Renal cortex interstitium (tissue), 11 donors: Measurements from ENCODE around the gene SHC4. TPM values are rescaled to one million over a fixed set of nuclear protein-coding genes. Genes with fewer than 3 reads are reported as not detected.
"Not testable (repeated sequence)": the region's sequence is repeated elsewhere in the genome, so short reads cannot be mapped to it uniquely, and the experiment has no call there.

Experiments used
- DNase-seq, 11 donors: peaks; one replicate each; pipeline ENCODE4 v3.0.0-alpha.2; 2013; ENCODE audit warnings: low read depth in 9 of 11, low spot score in 4 of 11; ENCODE audit errors: extremely low read depth in 1 of 11
- polyA plus RNA-seq, 3 donors: library from polyadenylated mRNA; unstranded; fragments of 120-200 nt; gene quantifications; one replicate each; pipeline ENCODE4 v1.2.1, GENCODE V29; 2013; ENCODE audit not compliant: insufficient read length in 3 of 3

SHC4 gene
- polyA plus RNA-seq, 3 donors = 2.3 to 2.8 (median 2.5) TPM

DNA sequence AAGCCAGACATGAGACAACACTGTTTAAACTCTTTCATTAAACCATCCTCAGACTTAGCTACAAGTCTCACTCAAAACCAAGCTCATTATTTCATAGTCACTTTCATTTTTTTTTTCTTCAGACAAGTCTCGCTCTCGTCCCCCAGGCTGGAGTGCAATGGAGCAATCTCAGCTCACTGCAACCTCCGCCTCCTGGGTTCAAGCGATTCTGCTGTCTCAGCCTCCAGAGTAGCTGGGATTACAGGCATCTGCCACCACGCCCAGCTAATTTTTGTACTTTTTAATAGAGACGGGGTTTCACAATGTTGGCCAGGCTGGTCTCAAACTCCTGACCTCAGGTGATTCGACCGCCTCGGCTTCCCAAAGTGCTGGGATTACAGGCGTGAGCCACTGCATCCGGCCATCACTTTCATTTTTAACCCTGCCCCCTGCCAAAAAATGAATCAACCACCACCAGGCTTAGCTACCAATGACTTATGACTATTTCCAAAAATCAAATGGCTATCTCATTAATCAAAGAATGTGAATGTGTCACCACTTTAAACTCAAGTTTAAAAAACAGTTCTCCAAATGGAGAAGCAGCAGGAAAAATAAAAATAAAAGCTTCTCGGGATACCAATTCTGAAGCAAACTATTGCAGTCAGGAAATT, 173.1 kb downstream of the SHC4 start:
- DNase-seq = not testable (repeated sequence)

- DNase-seq = no peak
Measured at GRCh38 chr15:48785712-48786111, 178.0 kb downstream of the SHC4 start.

- no peak for DNase-seq
Measured at GRCh38 chr15:48785195-48785594, 178.5 kb downstream of the SHC4 start.

- DNase-seq = no peak
Measured at GRCh38 chr15:48784756-48785155, 179.0 kb downstream of the SHC4 start.

- DNase-seq = no peak
Measured at GRCh38 chr15:48782911-48783310, 180.8 kb downstream of the SHC4 start.

GRCh38 chr15:48781481-48782081, 182.1 kb downstream of the SHC4 start:
- no peak for DNase-seq

- no peak for DNase-seq
Measured at GRCh38 chr15:48781017-48781416, 182.7 kb downstream of the SHC4 start.

DNA sequence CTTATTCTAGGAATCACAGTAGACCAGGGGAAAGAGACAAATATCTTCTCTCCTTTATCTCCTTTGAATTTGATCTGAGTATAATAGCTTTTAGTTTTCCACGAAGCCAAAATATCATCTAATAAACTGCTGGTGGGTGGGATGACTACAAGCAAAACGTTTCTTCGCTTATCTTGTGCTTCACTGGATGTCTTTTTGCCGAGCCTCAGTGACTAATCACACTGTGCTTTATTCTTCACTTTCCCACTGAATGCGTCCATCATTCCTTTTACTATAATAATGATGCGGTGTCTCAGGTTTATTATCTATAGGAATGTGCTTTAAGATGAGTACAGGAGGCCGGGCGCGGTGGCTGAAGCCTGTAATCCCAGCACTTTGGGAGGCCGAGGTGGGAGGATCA, 185.4 kb downstream of the SHC4 start:
- no peak for DNase-seq

DNA sequence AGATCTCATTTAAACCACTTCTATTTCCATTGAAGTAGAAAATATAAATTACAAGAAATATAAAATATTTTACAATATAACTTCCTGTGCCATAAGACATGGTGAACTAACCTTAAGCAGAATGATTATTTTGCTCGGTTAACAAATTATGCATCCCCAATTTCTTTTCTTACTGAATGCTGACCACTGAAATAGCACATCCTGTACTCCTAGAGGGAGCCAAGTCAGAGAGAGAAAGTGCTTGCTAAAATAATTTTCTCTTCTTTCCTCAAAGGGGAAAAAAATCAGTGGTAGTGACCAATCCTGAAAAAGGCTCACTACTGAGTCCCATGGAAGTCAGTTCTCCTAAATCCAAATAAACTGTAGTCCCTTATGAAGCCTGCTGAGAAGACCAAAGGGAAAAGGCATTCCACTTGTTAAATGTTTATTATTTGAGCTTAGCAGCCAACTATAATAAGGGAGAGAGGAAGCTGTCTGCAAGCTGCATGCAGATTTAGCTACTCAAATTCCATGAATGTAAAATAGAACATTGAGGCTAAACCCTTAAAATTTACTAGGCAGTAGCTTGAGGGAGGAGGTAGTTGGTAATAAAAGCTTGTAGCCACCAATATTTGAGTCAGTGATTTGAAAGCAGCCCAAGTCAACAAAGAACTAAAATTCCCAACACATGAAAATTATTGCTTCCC, 185.9 kb downstream of the SHC4 start:
- DNase-seq = no peak

DNA sequence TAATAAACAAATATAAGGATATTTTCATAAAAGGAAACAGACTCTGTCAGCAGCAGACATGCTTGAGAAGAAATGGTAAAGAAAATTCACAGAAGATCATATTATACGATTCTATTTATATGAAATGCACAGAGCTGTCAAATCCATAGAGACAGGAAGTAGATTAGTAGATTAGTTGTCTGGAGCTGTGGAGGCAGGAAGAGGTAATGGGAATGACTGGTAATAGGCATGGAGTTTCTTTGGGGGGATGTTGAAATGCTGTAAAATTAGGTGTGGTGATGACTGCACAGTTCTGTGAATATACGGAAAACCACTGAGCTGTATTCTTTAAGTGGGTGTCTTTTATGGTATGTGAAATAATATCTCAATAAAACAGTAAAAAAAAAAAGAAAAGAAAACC, 188.2 kb downstream of the SHC4 start:
- DNase-seq = no peak

DNA sequence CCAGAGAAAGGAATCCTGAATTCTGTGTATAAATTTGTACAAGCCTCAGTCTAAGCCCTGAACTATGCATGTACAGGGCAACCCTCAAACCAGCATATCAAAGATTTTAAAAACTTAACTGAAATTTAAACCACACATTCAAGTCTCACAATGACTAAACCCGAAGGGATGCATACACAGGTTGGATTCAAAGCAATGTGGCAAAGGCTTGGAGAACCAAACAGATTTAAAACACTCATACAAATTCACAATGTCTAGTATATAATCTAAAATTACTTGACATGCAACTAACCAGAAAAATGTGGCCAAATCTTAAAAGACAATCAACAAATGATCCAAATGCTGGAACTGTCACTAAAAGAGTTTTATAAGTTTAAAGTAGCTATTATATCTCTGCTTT, 189.2 kb downstream of the SHC4 start:
- DNase-seq = no peak

Other genes with a start within 250 kb of the SHC4 start
- 1 to 10 TPM; 7.7 to 9.4 (median 9.4) TPM for gene CEP152, start 152.8 kb downstream of the SHC4 start, polyA plus RNA-seq
- gene EID1, start 85.8 kb downstream of the SHC4 start, polyA plus RNA-seq = 100 to 1,000 TPM; 298 to 378 (median 304) TPM
- gene SECISBP2L, start 82.5 kb upstream of the SHC4 start, polyA plus RNA-seq = 10 to 100 TPM; 45.9 to 71.8 (median 57.9) TPM
- 100 to 1,000 TPM in 2 of 3 donors, 10 to 100 TPM in 1; 91.3 to 117 (median 100) TPM for gene COPS2, start 191.7 kb upstream of the SHC4 start, polyA plus RNA-seq
- 10 to 100 TPM; 23.6 to 30.4 (median 27.5) TPM for gene GALK2, start 206.3 kb upstream of the SHC4 start, polyA plus RNA-seq